Stimulated activated CD4-positive, alpha-beta T cell treated with anti-CD3 and anti-CD28 coated beads, Interleukin-2, amount 100 ng/mL, for 24 hours (primary cell): ENCODE data around the gene BAAT.

ENCODE experiments used
- DNase-seq, 2 donors: peaks; one replicate each; pipeline ENCODE4 v3.0.0-alpha.2; 2020

Gene BAAT

GRCh38 chr9:101311758-101312420 is 72.9 kb downstream of the BAAT start:
- DNase-seq, result no peak

DNA sequence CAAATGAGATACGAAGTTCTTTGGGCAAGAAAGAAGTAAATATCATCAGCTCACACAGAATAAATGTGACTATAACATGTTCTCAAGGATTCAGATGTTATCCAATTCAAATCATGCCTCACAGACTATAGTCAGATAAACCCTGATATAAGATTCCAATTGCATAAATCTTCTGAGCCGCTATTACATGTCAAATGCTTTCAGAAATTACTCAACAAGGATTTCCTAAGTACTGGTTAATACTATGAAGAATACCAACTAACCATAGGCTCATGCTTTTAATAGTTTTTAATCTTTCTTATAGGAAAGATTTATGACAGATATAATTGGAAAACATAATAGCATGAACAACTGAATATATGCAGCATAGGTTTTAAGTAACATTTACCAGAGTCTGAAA is 73.6 kb downstream of the BAAT start:
- no peak for DNase-seq
